ENCODE results near the gene CADM2. TPM values are rescaled to one million over a fixed set of nuclear protein-coding genes. Genes with fewer than 3 reads are reported as not detected.

Gene CADM2
- total RNA-seq, 2 donors from 2014 or later, result not detected

GRCh38 chr3:85003479-85003878, 44.7 kb downstream of the CADM2 start:
- H3K9me3 Mint-ChIP-seq, result no peaks in the 10 kb centered on the region
- H3K27ac Mint-ChIP-seq, result no peak overlapping the region
- no peaks in the 10 kb centered on the region for H3K36me3 Mint-ChIP-seq (ENCODE audit: low read depth)
- H3K4me3 Mint-ChIP-seq, result no peak overlapping the region
- ATAC-seq (replicated peaks), result no peak
- no peaks in the 10 kb centered on the region for H3K4me1 Mint-ChIP-seq
- no peaks in the 10 kb centered on the region for H3K27me3 Mint-ChIP-seq

GRCh38 chr3:85004147-85004546, 45.4 kb downstream of the CADM2 start:
- Mint-ChIP-seq H3K36me3 (ENCODE audit: low read depth) (no peaks in the 10 kb centered on the region), H3K4me3 (no peak overlapping the region), H3K27me3 (no peaks in the 10 kb centered on the region), H3K4me1 (no peaks in the 10 kb centered on the region), H3K9me3 (no peaks in the 10 kb centered on the region), H3K27ac (no peak overlapping the region)
- ATAC-seq (replicated peaks), result no peak

- Mint-ChIP-seq H3K4me3 (no peak overlapping the region), H3K9me3 (no peaks in the 10 kb centered on the region), H3K27ac (no peak overlapping the region), H3K27me3 (no peaks in the 10 kb centered on the region), H3K4me1 (no peaks in the 10 kb centered on the region), H3K36me3 (ENCODE audit: low read depth) (no peaks in the 10 kb centered on the region)
- no peak for ATAC-seq (replicated peaks)
Measured at GRCh38 chr3:85005946-85006345, 47.2 kb downstream of the CADM2 start.

GRCh38 chr3:85007195-85008094, 48.7 kb downstream of the CADM2 start:
- H3K4me3 Mint-ChIP-seq, result no peak overlapping the region
- H3K36me3 Mint-ChIP-seq (ENCODE audit: low read depth), result no peaks in the 10 kb centered on the region
- no peaks in the 10 kb centered on the region for H3K27me3 Mint-ChIP-seq
- H3K9me3 Mint-ChIP-seq, result no peaks in the 10 kb centered on the region
- H3K27ac Mint-ChIP-seq, result no peak overlapping the region
- no peak for ATAC-seq (replicated peaks)
- H3K4me1 Mint-ChIP-seq, result no peaks in the 10 kb centered on the region

- ATAC-seq (replicated peaks), result no peak
- no peak overlapping the region for H3K4me3 Mint-ChIP-seq
Measured at GRCh38 chr3:85020828-85021227, 62.0 kb downstream of the CADM2 start.

GRCh38 chr3:85030052-85030451, 71.3 kb downstream of the CADM2 start:
- Mint-ChIP-seq H3K4me1 (no peaks in the 10 kb centered on the region), H3K27ac (no peak overlapping the region), H3K27me3 (no peaks in the 10 kb centered on the region), H3K36me3 (ENCODE audit: low read depth) (no peaks in the 10 kb centered on the region), H3K9me3 (peaks cover 11% of the 10 kb centered on the region), H3K4me3 (no peak overlapping the region)
- no peak for ATAC-seq (replicated peaks)

More at GRCh38 chr3:85020828-85021227, 62.0 kb downstream of the CADM2 start:
- Mint-ChIP-seq H3K27ac (no peak overlapping the region), H3K9me3 (peaks cover 3% of the 10 kb centered on the region), H3K4me1 (no peaks in the 10 kb centered on the region), H3K27me3 (no peaks in the 10 kb centered on the region), H3K36me3 (ENCODE audit: low read depth) (no peaks in the 10 kb centered on the region)

- H3K36me3 Mint-ChIP-seq (ENCODE audit: low read depth), result no peaks in the 10 kb centered on the region
- no peaks in the 10 kb centered on the region for H3K4me1 Mint-ChIP-seq
Measured at GRCh38 chr3:85037203-85037602, 78.4 kb downstream of the CADM2 start.

GRCh38 chr3:85041001-85041400, 82.2 kb downstream of the CADM2 start:
- no peak for ATAC-seq (replicated peaks)
- Mint-ChIP-seq H3K27ac (no peak overlapping the region), H3K4me1 (no peaks in the 10 kb centered on the region), H3K36me3 (ENCODE audit: low read depth) (no peaks in the 10 kb centered on the region), H3K9me3 (peaks cover 9% of the 10 kb centered on the region), H3K4me3 (no peak overlapping the region), H3K27me3 (no peaks in the 10 kb centered on the region)

More at GRCh38 chr3:85037203-85037602, 78.4 kb downstream of the CADM2 start:
- Mint-ChIP-seq H3K27me3 (no peaks in the 10 kb centered on the region), H3K9me3 (peaks cover 10% of the 10 kb centered on the region), H3K4me3 (no peak overlapping the region), H3K27ac (no peak overlapping the region)
- no peak for ATAC-seq (replicated peaks)

GRCh38 chr3:85041562-85042055, 82.8 kb downstream of the CADM2 start:
- Mint-ChIP-seq H3K27ac (no peak overlapping the region), H3K36me3 (ENCODE audit: low read depth) (no peaks in the 10 kb centered on the region), H3K9me3 (peaks cover 9% of the 10 kb centered on the region), H3K4me3 (no peak overlapping the region), H3K27me3 (no peaks in the 10 kb centered on the region), H3K4me1 (no peaks in the 10 kb centered on the region)
- ATAC-seq (replicated peaks), result no peak

- Mint-ChIP-seq H3K27me3 (no peaks in the 10 kb centered on the region), H3K4me3 (no peak overlapping the region), H3K9me3 (peaks cover 12% of the 10 kb centered on the region), H3K27ac (no peak overlapping the region), H3K4me1 (no peaks in the 10 kb centered on the region), H3K36me3 (ENCODE audit: low read depth) (no peaks in the 10 kb centered on the region)
- ATAC-seq (replicated peaks), result no peak
Measured at GRCh38 chr3:85050821-85051220, 92.0 kb downstream of the CADM2 start.

GRCh38 chr3:85051786-85052185, 93.0 kb downstream of the CADM2 start:
- Mint-ChIP-seq H3K27ac (no peak overlapping the region), H3K4me3 (no peak overlapping the region), H3K36me3 (ENCODE audit: low read depth) (no peaks in the 10 kb centered on the region), H3K27me3 (no peaks in the 10 kb centered on the region), H3K4me1 (no peaks in the 10 kb centered on the region), H3K9me3 (peaks cover 12% of the 10 kb centered on the region)
- no peak for ATAC-seq (replicated peaks)

- peaks cover 4% of the 10 kb centered on the region for H3K9me3 Mint-ChIP-seq
- no peaks in the 10 kb centered on the region for H3K4me1 Mint-ChIP-seq
- H3K4me3 Mint-ChIP-seq, result no peak overlapping the region
- no peak overlapping the region for H3K27ac Mint-ChIP-seq
- ATAC-seq (replicated peaks), result no peak
- H3K27me3 Mint-ChIP-seq, result no peaks in the 10 kb centered on the region
- no peaks in the 10 kb centered on the region for H3K36me3 Mint-ChIP-seq (ENCODE audit: low read depth)
Measured at GRCh38 chr3:85053626-85054025, 94.8 kb downstream of the CADM2 start.

- no peaks in the 10 kb centered on the region for H3K27me3 Mint-ChIP-seq
- no peak overlapping the region for H3K4me3 Mint-ChIP-seq
- H3K4me1 Mint-ChIP-seq, result no peaks in the 10 kb centered on the region
- H3K27ac Mint-ChIP-seq, result no peak overlapping the region
- H3K36me3 Mint-ChIP-seq (ENCODE audit: low read depth), result no peaks in the 10 kb centered on the region
- peaks cover 1% of the 10 kb centered on the region for H3K9me3 Mint-ChIP-seq
- no peak for ATAC-seq (replicated peaks)
Measured at GRCh38 chr3:85054579-85054978, 95.8 kb downstream of the CADM2 start.

- no peak for ATAC-seq (replicated peaks)
- Mint-ChIP-seq H3K9me3 (peaks cover 7% of the 10 kb centered on the region), H3K4me1 (no peaks in the 10 kb centered on the region), H3K27me3 (no peaks in the 10 kb centered on the region), H3K27ac (no peak overlapping the region), H3K36me3 (ENCODE audit: low read depth) (no peaks in the 10 kb centered on the region), H3K4me3 (no peak overlapping the region)
Measured at GRCh38 chr3:85068911-85069310, 110.1 kb downstream of the CADM2 start.

- H3K9me3 Mint-ChIP-seq, result peaks cover 10% of the 10 kb centered on the region
- no peaks in the 10 kb centered on the region for H3K36me3 Mint-ChIP-seq (ENCODE audit: low read depth)
- no peaks in the 10 kb centered on the region for H3K4me1 Mint-ChIP-seq
- ATAC-seq (replicated peaks), result no peak
- H3K4me3 Mint-ChIP-seq, result no peak overlapping the region
- no peaks in the 10 kb centered on the region for H3K27me3 Mint-ChIP-seq
- H3K27ac Mint-ChIP-seq, result no peak overlapping the region
Measured at GRCh38 chr3:85074003-85074402, 115.2 kb downstream of the CADM2 start.

All from activated T-helper 17 cell treated with anti-CD3 and anti-CD28 coated beads, Interleukin-2, amount 50 U/mL, for 72 hours (primary cell).